NCI-H345 treated with DMSO at 0.1 percent for 48 hours (cell line): ENCODE data around the gene MAP4K4.

ENCODE experiments used
- DNase-seq: peaks from one replicate; lab custom pipeline; 2025; ENCODE audit not compliant: unreplicated experiment; lab: John Stamatoyannopoulos, UW

Gene MAP4K4

GRCh38 chr2:101863534-101863933 lies 166.0 kb downstream of the MAP4K4 start:
- no peak for DNase-seq

- no peak for DNase-seq
Observed at GRCh38 chr2:101864426-101864825, 166.9 kb downstream of the MAP4K4 start.

GRCh38 chr2:101868525-101868924 lies 171.0 kb downstream of the MAP4K4 start:
- DNase-seq, result no peak

GRCh38 chr2:101869527-101869926 lies 172.0 kb downstream of the MAP4K4 start:
- no peak for DNase-seq

- DNase-seq, result no peak
Observed at GRCh38 chr2:101870444-101870843, 172.9 kb downstream of the MAP4K4 start.

- DNase-seq, result no peak
Observed at GRCh38 chr2:101871480-101871879, 174.0 kb downstream of the MAP4K4 start.

GRCh38 chr2:101872480-101872879 lies 175.0 kb downstream of the MAP4K4 start:
- no peak for DNase-seq

- DNase-seq, result no peak
Observed at GRCh38 chr2:101873543-101873942, 176.0 kb downstream of the MAP4K4 start.

GRCh38 chr2:101874069-101874468 lies 176.6 kb downstream of the MAP4K4 start:
- no peak for DNase-seq

GRCh38 chr2:101879466-101879865 lies 182.0 kb downstream of the MAP4K4 start:
- no peak for DNase-seq

- DNase-seq, result no peak
Observed at GRCh38 chr2:101881131-101881530, 183.6 kb downstream of the MAP4K4 start.

- DNase-seq, result no peak
Observed at GRCh38 chr2:101882769-101883307, 185.3 kb downstream of the MAP4K4 start.

GRCh38 chr2:101883860-101884259 lies 186.4 kb downstream of the MAP4K4 start:
- DNase-seq, result no peak

GRCh38 chr2:101884423-101884822 lies 186.9 kb downstream of the MAP4K4 start:
- no peak for DNase-seq

GRCh38 chr2:101887328-101887727 lies 189.8 kb downstream of the MAP4K4 start:
- DNase-seq, result no peak

GRCh38 chr2:101889460-101890098 lies 192.1 kb downstream of the MAP4K4 start:
- no peak for DNase-seq

- DNase-seq, result no peak
Observed at GRCh38 chr2:101892377-101892776, 194.9 kb downstream of the MAP4K4 start.

- DNase-seq, result no peak
Observed at GRCh38 chr2:101893681-101894381, 196.3 kb downstream of the MAP4K4 start.

- DNase-seq, result no peak
Observed at GRCh38 chr2:101895039-101895438, 197.5 kb downstream of the MAP4K4 start.

- no peak for DNase-seq
Observed at GRCh38 chr2:101895819-101896322, 198.4 kb downstream of the MAP4K4 start.

- no peak for DNase-seq
Observed at GRCh38 chr2:101897301-101897700, 199.8 kb downstream of the MAP4K4 start.

GRCh38 chr2:101899265-101899664 lies 201.8 kb downstream of the MAP4K4 start:
- DNase-seq, result no peak
